Endothelial cell of umbilical vein (primary cell): ENCODE measurements around the gene PCBP1. TPM values are rescaled to one million over a fixed set of nuclear protein-coding genes. Genes with fewer than 3 reads are reported as not detected.

ENCODE experiments used
- Bru-seq: library from RNA; stranded (reverse); fragments of 400-500 nt; gene quantifications from one replicate; lab custom pipeline; 2021; lab: Mats Ljungman, UMichigan
- BruChase-seq, 2 experiments: library from RNA; stranded (reverse); fragments of 400-500 nt; gene quantifications; one replicate each; lab custom pipeline; 2021; lab: Mats Ljungman, UMichigan
- BruUV-seq: library from RNA; stranded (reverse); fragments of 400-500 nt; replicated peaks from 2 replicates; lab custom pipeline; 2021; lab: Mats Ljungman, UMichigan
- CTCF ChIA-PET: fragments of 300-600, 350-600 bp; sonication (Branson Sonifier 250); formaldehyde crosslinking; loops from one replicate; lab custom pipeline; 2021; ENCODE audit warnings: antibody characterized with exemption, inconsistent platforms; lab: Charles Lee
- POLR2A ChIA-PET: fragments of 300-600, 350-600 bp; sonication (Branson Sonifier 250); formaldehyde crosslinking; loops from one replicate; lab custom pipeline; 2021; ENCODE audit warnings: antibody characterized with exemption, inconsistent platforms; lab: Charles Lee
- DNase-seq: peaks from one replicate; pipeline ENCODE4 v3.0.0-alpha.2; 2011; ENCODE audit warnings: low read depth, low spot score
- FAIRE-seq: peaks from 2 replicates; lab custom pipeline; 2011; peaks lifted over from hg19 to GRCh38; lab: Jason Lieb, UNC
- H2AFZ ChIP-seq: 2 replicates; pipeline ENCODE4 v1.6.0; 2012; ENCODE audit warnings: low read depth, low read length, control low read depth, inconsistent platforms
- H3K27ac ChIP-seq: 2 replicates; pipeline ENCODE4 v1.5.1; 2011; ENCODE audit warnings: low read depth, mild to moderate bottlenecking, control low read depth, low read length, moderate library complexity; ENCODE audit not compliant: insufficient read depth
- H3K27me3 ChIP-seq, 2 experiments: 2 replicates each; pipeline versions ENCODE4 v1.6.0 to v1.6.1; 2011; ENCODE audit warnings: low read length in 2 of 2, mixed read lengths in 1 of 2; ENCODE audit not compliant: control insufficient read depth in 2 of 2, insufficient read depth in 2 of 2
- H3K36me3 ChIP-seq, 2 experiments: 2 replicates in 1 of 2; 3 replicates in 1 of 2; pipeline ENCODE4 v1.5.1; 2011; ENCODE audit warnings: low read length in 2 of 2, mild to moderate bottlenecking in 1 of 2, moderate library complexity in 1 of 2; ENCODE audit not compliant: control insufficient read depth in 2 of 2, insufficient read depth in 2 of 2; ENCODE audit errors: extremely low read depth in 1 of 2
- H3K4me1 ChIP-seq: 3 replicates; pipeline ENCODE4 v1.5.1; 2011; ENCODE audit warnings: mild to moderate bottlenecking, low read length; ENCODE audit not compliant: control insufficient read depth, insufficient read depth; ENCODE audit errors: extremely low read depth
- H3K4me2 ChIP-seq: 2 replicates; pipeline ENCODE4 v1.6.1; 2011; ENCODE audit warnings: low read length, control low read depth, mixed read lengths; ENCODE audit not compliant: insufficient read depth
- H3K4me3 ChIP-seq, 3 experiments: fragments of 200-600 bp in 1 of 3; sonication (generic), shearing (Covaris generic) in 1 of 3; replicated peaks in 1 of 3; 2 replicates each; pipeline ENCODE4 v1.5.1; 2011 to 2016; ENCODE audit warnings: control low read depth in 3 of 3, low read length in 3 of 3, mild to moderate bottlenecking in 2 of 3, inconsistent platforms in 1 of 3, low read depth in 1 of 3, moderate library complexity in 1 of 3; ENCODE audit not compliant: insufficient read depth in 1 of 3
- H3K79me2 ChIP-seq: 2 replicates; pipeline ENCODE4 v1.6.0; 2012; ENCODE audit warnings: low read length, inconsistent platforms; ENCODE audit not compliant: control insufficient read depth, insufficient read depth
- H3K9ac ChIP-seq: replicated peaks from 2 replicates; pipeline ENCODE3; 2011; ENCODE audit warnings: low read length, control low read depth; ENCODE audit not compliant: insufficient read depth; ENCODE audit errors: extremely low read depth
- H3K9me1 ChIP-seq: replicated peaks from 3 replicates; pipeline ENCODE4 v1.6.0; 2011; ENCODE audit warnings: mild to moderate bottlenecking, low read length; ENCODE audit not compliant: control insufficient read depth, insufficient read depth; ENCODE audit errors: extremely low read depth
- H3K9me3 ChIP-seq: replicated peaks from 2 replicates; pipeline ENCODE4 v1.5.1; 2012; ENCODE audit warnings: low read length, inconsistent platforms; ENCODE audit not compliant: control insufficient read depth, insufficient read depth
- H4K20me1 ChIP-seq: replicated peaks from 2 replicates; pipeline ENCODE3; 2011; ENCODE audit warnings: mild to moderate bottlenecking, low read length; ENCODE audit not compliant: control insufficient read depth, insufficient read depth; ENCODE audit errors: extremely low read depth
- CTCF ChIP-seq, 2 donors: IDR thresholded peaks; 1 replicate in 1 of 2; 2 replicates in 1 of 2; pipeline ENCODE4 v1.5.1; 2011; ENCODE audit warnings: low read length in 2 of 2, mild to moderate bottlenecking in 2 of 2, moderate library complexity in 2 of 2, control low read depth in 1 of 2, inconsistent platforms in 1 of 2, low read depth in 1 of 2; ENCODE audit not compliant: insufficient read depth in 1 of 2; ENCODE audit errors: extremely low read depth in 1 of 2
- FOS ChIP-seq: IDR thresholded peaks from 2 replicates; pipeline ENCODE4 v1.6.1; 2011; ENCODE audit warnings: mild to moderate bottlenecking, low read length, moderate library complexity, borderline replicate concordance; ENCODE audit not compliant: insufficient read depth
- GATA2 ChIP-seq: IDR thresholded peaks from 2 replicates; pipeline ENCODE4 v1.7.0; 2011; ENCODE audit warnings: low read depth, mild to moderate bottlenecking, moderate library complexity, mixed read lengths, low read length; ENCODE audit not compliant: insufficient read length, insufficient read depth
- MAX ChIP-seq: IDR thresholded peaks from 2 replicates; pipeline ENCODE4 v1.6.1; 2011; ENCODE audit not compliant: insufficient read depth, insufficient read length
- MYC ChIP-seq: IDR thresholded peaks from one replicate; pipeline ENCODE4 v1.6.1; 2011; ENCODE audit warnings: mild to moderate bottlenecking, low read depth, low read length
- POLR2A ChIP-seq: IDR thresholded peaks from 2 replicates; pipeline ENCODE4 v1.6.1; 2012; ENCODE audit warnings: low read depth, mild to moderate bottlenecking, control low read depth, low read length
- POLR2AphosphoS5 ChIP-seq: IDR thresholded peaks from 2 replicates; pipeline ENCODE4 v1.6.1; 2012; ENCODE audit warnings: low read depth, mild to moderate bottlenecking, control low read depth, low read length, moderate library complexity; ENCODE audit not compliant: insufficient read depth
- dilution Hi-C: fragments of 300-500 bp; cut with MboI; formaldehyde crosslinking; loops from one replicate; pipeline ENCODE4 v1.15.0; 2019; ENCODE audit warnings: low sequenced_read_pairs; ENCODE audit not compliant: extremely low pct_ligation_motif_present
- intact Hi-C: fragments of 100-400 bp; cut with micrococcal nuclease; formaldehyde crosslinking; loops from one replicate; pipeline ENCODE4 v1.10.0; 2022
- long read RNA-seq: library from polyadenylated mRNA; stranded (forward); transcript quantifications from one replicate; pipeline ENCODE4 v2.0.0, GENCODE V29; 2021
- polyA minus RNA-seq, 3 experiments: library from RNA; depleted of rRNA, polyadenylated mRNA; stranded (reverse); fragments of >200 nt; gene quantifications; 1 replicate in 1 of 3; 2 replicates in 2 of 3; pipeline ENCODE4 v1.2.3, GENCODE V29; 2011
- polyA plus RNA-seq, 4 experiments: library from polyadenylated mRNA; depleted of rRNA in 3 of 4; stranded (reverse) in 3 of 4; unstranded in 1 of 4; fragments of >200 nt; gene quantifications; 2 replicates each; pipeline versions ENCODE4 v1.2.1 to v1.2.3, GENCODE V29; 2011 to 2012; ENCODE audit warnings: missing spikeins in 1 of 4
- total RNA-seq: library from RNA; stranded (reverse); gene quantifications from 2 replicates; pipeline ENCODE4 v1.2.3, GENCODE V29; 2021

PCBP1 gene
- 342 and 360 TPM in 2 replicates for total RNA-seq
- 181 and 196 TPM in 2 replicates for polyA plus RNA-seq
- 162 and 170 TPM in 2 replicates for polyA plus RNA-seq (2011; cell fraction: cytosol; rRNA removed)
- polyA plus RNA-seq (2011; cell fraction: nucleus; rRNA removed): 77.1 and 86.7 TPM in 2 replicates
- polyA plus RNA-seq (2012): 304 and 311 TPM in 2 replicates
- 98.7 and 112 TPM in 2 replicates for polyA minus RNA-seq
- polyA minus RNA-seq (2011; cell fraction: cytosol; rRNA and poly(A)+ RNA removed): 89.6 TPM
- 37.1 and 39.4 TPM in 2 replicates for polyA minus RNA-seq (2011; cell fraction: nucleus; rRNA and poly(A)+ RNA removed)
- percentile 99 among the genes with signal in this experiment for Bru-seq, nascent RNA
- BruChase-seq, experiment 1, labeled RNA remaining after a 6-hour chase: percentile 100 among the genes with signal in this experiment
- BruChase-seq, experiment 2, labeled RNA remaining after a 2-hour chase: percentile 100 among the genes with signal in this experiment
- long read RNA-seq, transcript PCBP1-201 (1 exons, 1,750 nt): major isoform, 650 of 650 reads
- long read RNA-seq, partial matches to known transcripts: 0 of 650 reads
- long read RNA-seq, other reads (novel, unspliced or antisense): 0 of 650 reads

- H3K79me2 ChIP-seq: peaks cover 27% of the 10 kb centered on the region
- peaks cover 5 to 11% of the 10 kb centered on the region in 2 experiments for H3K36me3 ChIP-seq
- ChIA-PET CTCF (interaction anchor here (0.7 to 3.8 kb wide), 4 partner anchors 16 to 56 kb away, joined by 3 to 22 read pairs (median 3); no protein-coding TSS in a partner anchor), POLR2A (interaction anchor here (0.6 to 3.1 kb wide), 6 partner anchors 16 to 173 kb away, joined by 4 to 15 read pairs (median 8); partner anchors contain the start of gene MXD1)
- H3K27me3 ChIP-seq: no peaks in the 10 kb centered on the region
- peak; percentile 4 for TF ChIP-seq MAX
- TF ChIP-seq FOS: no peak
- no peak for TF ChIP-seq CTCF (IDR thresholded peaks at IDR 0.05; ENCODE audit: extremely low read depth in 1 of 2, insufficient read depth in 1 of 2, low read depth in 1 of 2, low read length in 2 of 2)
- peak; percentile 89 for TF ChIP-seq POLR2AphosphoS5
- peak; percentile 99 for TF ChIP-seq MYC
- TF ChIP-seq GATA2: no peak
- TF ChIP-seq POLR2A: peak; percentile 96
- DNase-seq (peak; percentile 88), FAIRE-seq (peak; percentile 56)
- dilution Hi-C loops: no loop called here
- H3K4me3 ChIP-seq: peak within 1 kb of the TSS; percentile 90 to 93 (median 91)
- no peaks in the 10 kb centered on the region for H3K9me3 ChIP-seq
- intact Hi-C loops: loop anchor here (1.0 to 5.0 kb wide), 7 partner anchors 37 to 206 kb away; partner anchors contain the start of genes C2orf42, SNRPG and TIA1
- peak within 1 kb of the TSS; percentile 99 for H3K9ac ChIP-seq
- H3K27ac ChIP-seq: peak within 1 kb of the TSS; percentile 100
- no TSS peak for BruUV-seq
- no peaks in the 10 kb centered on the region for H3K9me1 ChIP-seq
- no peaks in the 10 kb centered on the region for H4K20me1 ChIP-seq
- peak within 1 kb of the TSS; percentile 98 for H3K4me2 ChIP-seq
- H2AFZ ChIP-seq: peak within 1 kb of the TSS; percentile 83
- peaks cover 29% of the 10 kb centered on the region for H3K4me1 ChIP-seq
Observed at GRCh38 chr2:70086838-70087701, at the start of gene PCBP1. PCBP1 (plus strand) TSS chr2:70087477; CDS start chr2:70087744, 267 bp downstream.
